ENCODE data around the gene TRMO. TPM values are rescaled to one million over a fixed set of nuclear protein-coding genes. Genes with fewer than 3 reads are reported as not detected.

Gene TRMO
- total and polyA plus RNA-seq, 9 of the 15 experiments (the other 6 are each of a cell fraction or from before 2014, with no cell fraction given) = 5.6 to 22.4 (median 16.2) TPM

DNA sequence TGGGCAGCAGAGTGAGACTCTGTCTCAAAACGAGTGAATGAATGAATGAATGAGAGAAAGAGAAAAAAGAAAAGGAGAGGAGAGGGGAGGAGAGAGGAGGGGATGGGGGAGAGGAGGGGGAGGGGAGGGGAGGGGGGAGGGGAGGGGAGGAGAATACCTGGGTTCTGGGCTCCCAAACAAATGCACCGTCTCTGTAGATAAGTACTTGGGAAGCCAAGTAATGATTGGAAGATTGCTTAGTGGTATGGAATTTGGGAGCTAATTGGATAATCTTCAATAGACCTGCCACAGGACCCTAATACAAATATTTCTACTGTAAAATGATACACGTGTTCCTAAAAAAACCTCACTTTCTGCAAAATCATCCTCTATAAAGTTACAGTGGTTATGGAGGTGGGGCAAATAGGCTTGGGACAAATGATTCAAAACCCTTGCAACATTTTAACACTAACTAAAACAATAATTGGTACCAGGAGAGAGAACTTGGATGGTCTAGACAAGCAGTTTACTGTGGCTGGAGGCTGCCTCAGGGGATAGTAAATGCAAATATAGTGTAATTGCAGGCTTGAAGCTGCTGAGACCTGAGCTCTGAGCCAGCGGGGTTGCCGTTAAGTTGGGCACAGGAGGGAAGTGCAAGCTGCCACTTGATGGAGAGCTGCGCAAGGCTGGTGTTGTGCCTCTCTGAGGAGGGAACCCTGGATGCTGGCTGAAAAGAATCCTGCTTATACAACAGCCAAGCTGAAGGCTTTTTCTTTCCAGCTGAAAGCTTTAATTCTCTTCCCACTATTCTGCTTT is 12.2 kb upstream of the TRMO start (continued):
- TF ChIP-seq, protein P1, sequence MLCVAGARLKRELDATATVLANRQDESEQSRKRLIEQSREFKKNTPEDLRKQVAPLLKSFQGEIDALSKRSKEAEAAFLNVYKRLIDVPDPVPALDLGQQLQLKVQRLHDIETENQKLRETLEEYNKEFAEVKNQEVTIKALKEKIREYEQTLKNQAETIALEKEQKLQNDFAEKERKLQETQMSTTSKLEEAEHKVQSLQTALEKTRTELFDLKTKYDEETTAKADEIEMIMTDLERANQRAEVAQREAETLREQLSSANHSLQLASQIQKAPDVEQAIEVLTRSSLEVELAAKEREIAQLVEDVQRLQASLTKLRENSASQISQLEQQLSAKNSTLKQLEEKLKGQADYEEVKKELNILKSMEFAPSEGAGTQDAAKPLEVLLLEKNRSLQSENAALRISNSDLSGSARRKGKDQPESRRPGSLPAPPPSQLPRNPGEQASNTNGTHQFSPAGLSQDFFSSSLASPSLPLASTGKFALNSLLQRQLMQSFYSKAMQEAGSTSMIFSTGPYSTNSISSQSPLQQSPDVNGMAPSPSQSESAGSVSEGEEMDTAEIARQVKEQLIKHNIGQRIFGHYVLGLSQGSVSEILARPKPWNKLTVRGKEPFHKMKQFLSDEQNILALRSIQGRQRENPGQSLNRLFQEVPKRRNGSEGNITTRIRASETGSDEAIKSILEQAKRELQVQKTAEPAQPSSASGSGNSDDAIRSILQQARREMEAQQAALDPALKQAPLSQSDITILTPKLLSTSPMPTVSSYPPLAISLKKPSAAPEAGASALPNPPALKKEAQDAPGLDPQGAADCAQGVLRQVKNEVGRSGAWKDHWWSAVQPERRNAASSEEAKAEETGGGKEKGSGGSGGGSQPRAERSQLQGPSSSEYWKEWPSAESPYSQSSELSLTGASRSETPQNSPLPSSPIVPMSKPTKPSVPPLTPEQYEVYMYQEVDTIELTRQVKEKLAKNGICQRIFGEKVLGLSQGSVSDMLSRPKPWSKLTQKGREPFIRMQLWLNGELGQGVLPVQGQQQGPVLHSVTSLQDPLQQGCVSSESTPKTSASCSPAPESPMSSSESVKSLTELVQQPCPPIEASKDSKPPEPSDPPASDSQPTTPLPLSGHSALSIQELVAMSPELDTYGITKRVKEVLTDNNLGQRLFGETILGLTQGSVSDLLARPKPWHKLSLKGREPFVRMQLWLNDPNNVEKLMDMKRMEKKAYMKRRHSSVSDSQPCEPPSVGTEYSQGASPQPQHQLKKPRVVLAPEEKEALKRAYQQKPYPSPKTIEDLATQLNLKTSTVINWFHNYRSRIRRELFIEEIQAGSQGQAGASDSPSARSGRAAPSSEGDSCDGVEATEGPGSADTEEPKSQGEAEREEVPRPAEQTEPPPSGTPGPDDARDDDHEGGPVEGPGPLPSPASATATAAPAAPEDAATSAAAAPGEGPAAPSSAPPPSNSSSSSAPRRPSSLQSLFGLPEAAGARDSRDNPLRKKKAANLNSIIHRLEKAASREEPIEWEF (CRISPR knock-in tag; IDR thresholded peaks at IDR 0.05) = no peak
- no peak for TF ChIP-seq MTA2 (IDR thresholded peaks at IDR 0.05; ENCODE audit: low read depth)
- no peak for TF ChIP-seq CHD4 (IDR thresholded peaks at IDR 0.05; ENCODE audit: insufficient read depth, insufficient replicate concordance, low read depth, low read length, poor library complexity, severe bottlenecking)
- no peak for TF ChIP-seq ZBTB43 (CRISPR knock-in tag; IDR thresholded peaks at IDR 0.05)
- peak; percentile 40 for TF ChIP-seq RBBP5 (IDR thresholded peaks at IDR 0.05; ENCODE audit: borderline replicate concordance, insufficient read depth, low read length, poor library complexity, severe bottlenecking)
